ENCODE results near the gene TMEM161B.
"Not testable (repeated sequence)": the region's sequence is repeated elsewhere in the genome, so short reads cannot be mapped to it uniquely, and the experiment has no call there.

GRCh38 chr5:88264565-88264964, 4.1 kb downstream of the TMEM161B start:
- not testable (repeated sequence) for TF ChIP-seq SREBF2 (IDR thresholded peaks at IDR 0.05); CTCF (IDR thresholded peaks at IDR 0.05); POLR2A (IDR thresholded peaks at IDR 0.05; ENCODE audit: low read length); NR3C1 (IDR thresholded peaks at IDR 0.05); REST (IDR thresholded peaks at IDR 0.05); JUN (IDR thresholded peaks at IDR 0.05); HDAC2 (IDR thresholded peaks at IDR 0.05); RAD21 (conservative IDR thresholded peaks at IDR 0.05 in 1 of 2, IDR thresholded peaks at IDR 0.05 in 1 of 2); CHD2 (IDR thresholded peaks at IDR 0.05; ENCODE audit: low read length, partially characterized antibody); USF2 (IDR thresholded peaks at IDR 0.05); SMC3 (IDR thresholded peaks at IDR 0.05); RFX5 (IDR thresholded peaks at IDR 0.05); POLR2AphosphoS2 (conservative IDR thresholded peaks at IDR 0.05; ENCODE audit: low read length)
